Kidney capillary endothelial cell (primary cell): ENCODE results near the gene CFAP45.

ENCODE experiments used
- DNase-seq: peaks from one replicate; pipeline ENCODE4 v3.0.0-alpha.2; 2018; ENCODE audit warnings: low spot score

The CFAP45 gene

DNA sequence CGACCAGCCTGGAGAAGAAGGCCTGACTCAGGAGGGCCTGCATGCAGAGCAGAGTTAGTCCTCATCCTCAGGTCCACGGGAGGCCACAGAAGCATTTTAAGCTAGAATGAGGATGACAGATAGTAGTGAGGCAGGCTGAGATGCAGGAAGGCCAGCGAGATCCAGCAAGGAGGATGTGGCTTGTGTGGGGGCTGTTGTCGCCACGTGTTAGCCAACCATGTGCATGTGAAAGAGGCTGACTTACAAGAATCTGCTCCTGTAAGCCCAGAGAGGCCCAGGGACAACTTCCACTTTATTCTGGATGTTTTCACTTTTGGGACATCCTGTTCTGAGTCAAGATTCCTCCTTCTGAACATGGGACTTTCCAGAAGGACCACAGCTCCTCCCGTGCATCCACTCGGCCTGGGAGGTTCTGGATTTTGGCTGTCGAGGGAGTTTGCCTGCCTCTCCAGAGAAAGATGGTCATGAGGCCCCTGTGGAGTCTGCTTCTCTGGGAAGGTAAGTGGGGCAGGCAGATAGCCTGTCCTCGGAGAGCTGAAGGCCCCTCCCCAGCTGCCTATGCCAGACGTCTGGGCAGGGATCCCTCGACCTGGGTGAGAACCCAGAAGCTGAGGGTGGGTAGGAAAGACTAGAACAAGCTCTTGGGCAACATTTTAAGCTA, 73.4 kb downstream of the CFAP45 start, which contains the start of gene SLAMF8:
SLAMF8 (plus strand) TSS at position 433 of the 661 bp plus-strand sequence; CDS start at position 459, 26 bp downstream.
- DNase-seq: no peak

GRCh38 chr1:159825564-159825963, 74.4 kb downstream of the CFAP45 start:
- no peak for DNase-seq

GRCh38 chr1:159823406-159823805, 76.6 kb downstream of the CFAP45 start:
- no peak for DNase-seq
